OCI-LY7 (cell line): ENCODE data around the gene KIAA1958.

Experiments used
- CTCF ChIP-seq: fragments of 200-600 bp; sonication (generic); conservative IDR thresholded peaks from 2 replicates; pipeline ENCODE4 v1.5.1; 2014; ENCODE audit warnings: mild to moderate bottlenecking, antibody characterized with exemption, low read length, moderate library complexity, mixed read lengths
- EZH2phosphoT487 ChIP-seq: fragments of 200-600 bp; sonication (generic); IDR thresholded peaks from 2 replicates; pipeline ENCODE4 v1.6.1; 2018; ENCODE audit warnings: low read depth, borderline replicate concordance, mild to moderate bottlenecking, mixed run types, antibody characterized with exemption, low read length, moderate library complexity, mixed read lengths

- no peak for TF ChIP-seq CTCF
- no peak for TF ChIP-seq EZH2phosphoT487
These were observed 2.5 kb downstream of the KIAA1958 start for GRCh38 chr9:112489039-112489546.
